Activated CD4-positive, alpha-beta T cell treated with anti-CD3 and anti-CD28 coated beads, Interleukin-2, amount 50 U/mL, for 24 hours (primary cell): ENCODE results near the gene RASGRF2.

ENCODE experiments used
- DNase-seq, 2 donors: peaks; one replicate each; pipeline ENCODE4 v3.0.0-alpha.2; 2020; ENCODE audit warnings: low read depth in 1 of 2, low spot score in 1 of 2

RASGRF2 gene

DNA sequence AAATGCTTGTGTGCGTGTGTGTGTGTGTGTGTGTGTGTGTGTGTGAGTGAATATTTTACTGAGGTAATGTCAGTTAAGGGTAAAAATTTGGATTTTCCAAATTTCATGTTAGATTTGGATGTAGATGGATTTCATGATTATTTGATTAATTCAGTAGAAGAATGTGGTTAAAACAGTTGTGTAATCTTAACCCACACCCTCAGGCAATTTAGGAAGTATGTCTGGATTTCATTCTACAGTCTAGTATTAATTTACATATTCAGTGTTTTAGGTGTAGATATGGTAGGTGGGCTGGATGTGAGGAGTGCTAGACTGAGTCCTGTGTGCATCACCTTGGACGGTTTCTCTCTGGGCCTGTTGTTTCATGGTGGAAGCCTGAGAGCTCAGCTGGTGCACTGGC, 173.9 kb downstream of the RASGRF2 start:
- DNase-seq: no peak

- no peak for DNase-seq
Measured at GRCh38 chr5:81134566-81134965, 174.4 kb downstream of the RASGRF2 start.

GRCh38 chr5:81136557-81136956, 176.4 kb downstream of the RASGRF2 start:
- no peak for DNase-seq

DNA sequence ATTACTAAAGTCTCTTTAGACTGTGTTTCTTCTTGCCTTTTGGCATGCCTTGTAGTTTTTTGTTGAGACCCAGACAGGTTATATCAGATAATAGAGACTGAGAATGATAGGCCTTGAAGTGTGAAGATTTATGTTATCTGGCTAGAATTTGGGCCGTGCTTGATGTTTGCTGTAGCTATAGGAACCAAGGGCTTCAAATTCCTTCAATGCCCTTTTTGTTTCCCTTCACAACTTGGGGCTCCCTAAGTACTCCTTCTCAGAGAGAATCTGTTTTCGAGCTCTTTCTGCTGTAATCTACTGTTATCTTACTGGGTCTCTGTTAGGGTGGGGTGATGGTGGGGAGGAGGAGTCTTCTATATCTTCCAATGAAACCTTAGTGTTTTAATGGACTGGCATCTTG, 177.7 kb downstream of the RASGRF2 start:
- DNase-seq: no peak

- no peak for DNase-seq
Measured at GRCh38 chr5:81140441-81140840, 180.3 kb downstream of the RASGRF2 start.

- DNase-seq: no peak
Measured at GRCh38 chr5:81140943-81141342, 180.8 kb downstream of the RASGRF2 start.

DNA sequence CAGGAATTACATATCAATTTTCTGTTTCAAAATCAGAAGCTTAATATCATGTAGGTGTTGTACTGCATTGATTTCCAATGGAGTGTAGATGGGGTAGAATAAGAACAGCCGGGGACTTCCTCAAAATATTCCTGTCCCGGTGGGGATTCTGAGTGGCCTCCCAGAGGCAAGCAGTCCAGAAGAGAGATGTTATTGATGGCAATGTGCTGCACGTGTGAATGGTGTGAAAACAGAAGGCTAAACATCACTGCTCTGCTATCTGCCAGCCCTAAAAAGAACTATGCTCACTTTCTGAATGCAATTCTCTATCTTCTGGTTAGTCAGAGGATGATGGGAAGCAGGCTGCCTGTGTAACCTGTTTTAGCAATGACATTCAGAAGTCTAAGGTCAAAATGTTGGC, 181.9 kb downstream of the RASGRF2 start:
- no peak for DNase-seq

DNA sequence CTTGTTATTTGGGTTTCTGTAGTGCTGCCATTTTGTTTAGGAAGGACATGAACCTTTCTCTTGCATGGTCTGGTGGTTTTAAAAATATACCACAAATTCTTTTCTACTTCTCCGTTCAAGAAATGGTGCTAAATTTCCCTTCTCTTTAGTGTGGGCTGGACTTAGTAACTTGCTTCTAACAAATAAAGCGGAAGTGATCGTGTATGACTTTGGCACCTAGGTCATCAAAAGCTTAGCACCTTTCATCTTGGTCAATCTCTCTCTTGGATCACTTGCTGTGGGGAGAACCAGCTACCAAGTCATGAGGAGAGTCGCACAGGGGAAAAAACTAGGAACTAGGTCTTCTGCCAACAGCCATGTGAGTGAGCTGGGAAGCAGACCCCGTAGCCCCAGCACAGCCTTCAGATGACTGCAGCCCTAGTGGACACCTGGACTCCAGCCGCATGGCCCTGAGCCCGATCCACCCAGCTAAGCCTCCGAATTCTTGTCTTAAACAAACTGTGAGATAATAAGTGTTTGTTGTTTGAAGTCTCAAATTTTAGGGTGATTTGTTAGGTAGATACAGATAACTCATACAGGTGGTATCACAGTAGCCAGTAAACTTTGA, 185.3 kb downstream of the RASGRF2 start:
- DNase-seq: no peak

DNA sequence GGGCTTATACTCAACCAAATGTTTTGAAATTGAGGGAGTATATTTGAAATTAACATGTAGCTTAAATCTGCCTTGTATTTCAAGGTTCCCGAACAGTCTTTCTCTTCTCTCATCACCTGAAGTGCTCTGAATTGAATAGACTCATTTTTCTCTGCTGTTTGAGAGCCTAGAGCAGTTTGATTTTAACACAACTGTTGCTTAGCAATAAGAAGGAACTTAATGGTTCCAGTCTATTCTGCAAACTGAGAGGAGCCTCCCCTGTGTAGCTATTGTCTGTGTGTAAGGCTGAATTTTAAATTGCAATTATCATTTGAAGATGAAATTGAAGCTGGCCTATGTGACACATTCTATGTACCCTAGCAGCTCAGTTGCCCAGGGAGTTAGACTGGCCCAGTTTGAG, 185.9 kb downstream of the RASGRF2 start:
- no peak for DNase-seq

DNA sequence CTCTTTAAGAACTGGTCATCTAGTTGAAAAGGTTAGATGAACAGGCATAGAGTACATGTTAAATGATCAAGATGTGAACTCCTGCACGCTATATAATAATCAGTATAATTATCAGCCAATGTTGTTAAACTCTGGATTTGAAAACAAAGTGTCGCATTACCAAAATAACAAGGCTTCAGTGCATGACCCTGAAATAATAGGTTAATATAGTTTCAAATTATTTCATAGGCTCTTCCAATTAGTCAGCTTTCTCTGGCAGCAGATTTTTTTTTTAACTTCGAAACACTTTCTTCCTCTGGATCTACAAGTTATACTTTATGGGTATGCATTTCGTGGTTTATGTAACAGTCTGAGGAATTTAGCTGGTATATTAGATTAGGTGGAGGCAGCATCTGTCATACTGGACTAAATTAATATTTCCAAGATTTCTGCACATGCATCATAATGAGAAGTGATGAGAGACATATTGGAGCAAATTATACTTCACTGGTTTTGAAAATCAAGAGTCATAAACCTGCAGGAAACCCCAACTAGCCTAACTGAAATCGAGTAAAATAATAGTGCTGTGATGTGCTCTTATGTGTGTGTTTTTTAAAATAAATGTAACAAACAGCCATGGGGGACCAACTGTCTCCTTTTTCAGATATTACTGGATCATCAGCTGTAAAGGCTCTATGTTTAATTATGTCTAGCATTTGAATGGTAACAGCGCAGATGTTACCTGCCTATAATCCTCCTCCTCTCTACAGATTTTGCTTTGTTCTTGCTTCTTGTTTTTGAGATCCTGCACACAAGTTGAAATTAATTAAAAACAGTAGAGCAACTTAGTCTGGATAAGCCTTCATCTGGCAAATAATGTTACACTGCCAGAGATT, 187.1 kb downstream of the RASGRF2 start:
- no peak for DNase-seq

- DNase-seq: no peak
Measured at GRCh38 chr5:81147886-81148571, 187.9 kb downstream of the RASGRF2 start.

DNA sequence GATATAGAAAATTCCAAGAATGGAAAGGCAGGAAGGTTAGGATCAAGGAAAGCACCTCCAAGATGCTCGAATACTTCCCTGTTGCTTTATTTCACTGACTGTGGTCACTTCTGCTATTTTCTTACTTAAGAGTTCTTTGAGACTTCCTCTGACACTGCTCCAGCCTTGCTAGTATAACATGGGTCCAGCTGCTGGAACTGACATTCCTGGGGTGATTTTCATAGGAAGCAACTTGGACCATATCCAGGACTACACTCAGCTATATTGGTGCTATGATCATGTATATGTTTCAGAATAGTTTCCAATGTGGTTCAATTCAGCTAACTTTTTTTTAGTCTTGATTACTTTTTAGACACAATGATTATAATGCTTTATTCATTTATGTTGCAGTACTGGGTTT, 191.4 kb downstream of the RASGRF2 start:
- DNase-seq: no peak

- DNase-seq: no peak
Measured at GRCh38 chr5:81154725-81155124, 194.6 kb downstream of the RASGRF2 start.

GRCh38 chr5:81156732-81157131, 196.6 kb downstream of the RASGRF2 start:
- DNase-seq: no peak

- no peak for DNase-seq
Measured at GRCh38 chr5:81161012-81161601, 200.9 kb downstream of the RASGRF2 start.

DNA sequence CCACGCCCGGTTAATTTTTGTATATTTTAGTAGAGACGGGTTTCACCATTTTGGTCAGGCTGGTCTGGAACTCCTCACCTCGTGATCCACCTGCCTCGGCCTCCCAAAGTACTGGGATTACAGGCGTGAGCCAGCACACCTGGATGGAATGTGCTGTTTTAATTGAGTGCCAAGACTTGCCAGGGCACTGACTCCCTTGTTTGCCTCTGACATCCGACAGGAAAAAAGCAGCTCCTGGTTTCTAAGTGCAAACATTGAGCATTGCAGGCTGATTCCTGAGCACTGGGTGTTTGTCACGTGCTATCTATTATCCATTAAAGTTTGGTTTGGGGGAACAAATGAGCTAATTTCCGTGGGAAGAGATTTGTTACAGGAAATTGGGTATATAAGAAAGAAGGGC, 202.3 kb downstream of the RASGRF2 start:
- DNase-seq: no peak

GRCh38 chr5:81163651-81164050, 203.5 kb downstream of the RASGRF2 start:
- no peak for DNase-seq

DNA sequence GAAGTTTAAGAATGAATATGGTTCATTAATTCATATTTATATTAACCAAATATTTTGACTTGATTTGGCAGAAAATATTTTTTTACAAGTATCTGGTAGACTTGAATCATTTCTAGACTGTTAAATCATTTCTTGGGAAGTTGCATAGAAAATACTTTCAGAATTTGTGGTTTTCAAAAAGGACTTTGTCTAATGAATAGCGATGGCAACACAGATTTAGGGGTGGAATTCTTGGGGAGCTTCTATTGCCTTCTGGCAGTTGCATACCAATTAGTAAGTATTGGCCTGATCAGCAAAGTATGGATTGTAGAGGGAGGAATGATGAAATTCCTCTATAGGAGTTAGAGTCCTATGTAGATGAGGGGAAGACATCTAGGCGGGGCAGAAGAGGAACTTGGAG, 204.3 kb downstream of the RASGRF2 start:
- DNase-seq: no peak

DNA sequence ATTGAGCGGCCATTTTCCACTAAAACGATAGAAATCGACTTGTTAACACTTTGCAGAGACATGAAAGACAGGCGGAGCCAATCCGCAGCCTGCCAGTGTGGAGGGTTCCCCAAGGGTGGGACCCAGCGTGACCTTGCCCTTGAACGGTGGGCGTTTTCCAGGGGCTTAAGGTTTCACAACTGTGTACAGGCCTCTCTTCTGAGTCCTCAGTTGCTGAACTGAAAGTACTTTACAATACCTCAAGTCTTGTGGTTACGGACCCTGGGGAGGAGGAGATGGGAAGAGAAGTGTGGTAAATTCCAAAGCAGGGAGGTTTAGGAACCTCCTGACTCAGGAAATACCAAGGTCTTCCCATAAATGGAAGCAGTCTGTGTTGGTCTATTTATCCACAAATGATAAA, 204.8 kb downstream of the RASGRF2 start:
- no peak for DNase-seq

- DNase-seq: peak; percentile 20 to 53
Measured at GRCh38 chr5:81165493-81166119, 205.4 kb downstream of the RASGRF2 start.

- DNase-seq: no peak
Measured at GRCh38 chr5:81166430-81166829, 206.3 kb downstream of the RASGRF2 start.
